Smooth muscle cell (in vitro differentiated cells): ENCODE results near the gene CNTNAP5. TPM values are rescaled to one million over a fixed set of nuclear protein-coding genes. Genes with fewer than 3 reads are reported as not detected.
"Not testable (repeated sequence)": the region's sequence is repeated elsewhere in the genome, so short reads cannot be mapped to it uniquely, and the experiment has no call there.

ENCODE experiments used
- DNase-seq: peaks from one replicate; lab custom pipeline; 2025; ENCODE audit not compliant: unreplicated experiment; lab: John Stamatoyannopoulos, UW
- H2AFZ ChIP-seq: fragments of 200-600 bp; sonication (generic); 2 replicates; pipeline ENCODE4 v1.6.0; 2016; ENCODE audit warnings: antibody characterized with exemption, low read depth, mild to moderate bottlenecking
- H3F3A ChIP-seq: fragments of 200-600 bp; sonication (generic); 2 replicates; pipeline ENCODE4 v1.6.0; 2017; ENCODE audit warnings: antibody characterized with exemption, low read depth
- H3K27ac ChIP-seq: fragments of 200-600 bp; sonication (generic); 2 replicates; pipeline ENCODE4 v1.5.1; 2016; ENCODE audit warnings: low read depth, mild to moderate bottlenecking
- H3K27me3 ChIP-seq: fragments of 200-600 bp; sonication (generic); 2 replicates; pipeline ENCODE4 v1.6.1; 2016; ENCODE audit warnings: low read depth, mild to moderate bottlenecking
- H3K36me3 ChIP-seq: fragments of 200-600 bp; sonication (generic); 2 replicates; pipeline ENCODE4 v1.5.1; 2016; ENCODE audit warnings: low read depth
- H3K4me1 ChIP-seq: fragments of 200-600 bp; sonication (generic); 2 replicates; pipeline ENCODE4 v1.5.1; 2016; ENCODE audit warnings: low read depth
- H3K4me2 ChIP-seq: fragments of 200-600 bp; sonication (generic); 2 replicates; pipeline ENCODE4 v1.6.0; 2016; ENCODE audit warnings: mild to moderate bottlenecking
- H3K4me3 ChIP-seq: fragments of 200-600 bp; sonication (generic); 2 replicates; pipeline ENCODE4 v1.5.1; 2016; ENCODE audit warnings: mild to moderate bottlenecking
- H3K79me2 ChIP-seq: fragments of 200-600 bp; sonication (generic); 2 replicates; pipeline ENCODE4 v1.6.0; 2016; ENCODE audit warnings: low read depth, mild to moderate bottlenecking
- H3K9ac ChIP-seq: fragments of 200-600 bp; sonication (generic); 2 replicates; pipeline ENCODE4 v1.6.0; 2016; ENCODE audit warnings: low read depth
- H3K9me3 ChIP-seq: fragments of 200-600 bp; sonication (generic); replicated peaks from 2 replicates; pipeline ENCODE4 v1.5.1; 2016; ENCODE audit warnings: low read depth
- H4K20me1 ChIP-seq: fragments of 200-600 bp; sonication (generic); 2 replicates; pipeline ENCODE4 v1.6.0; 2016; ENCODE audit warnings: low read depth
- CTCF ChIP-seq: fragments of 200-600 bp; sonication (generic); IDR thresholded peaks from 2 replicates; pipeline ENCODE4 v1.5.1; 2017; ENCODE audit warnings: borderline replicate concordance, mild to moderate bottlenecking, antibody characterized with exemption; ENCODE audit not compliant: insufficient read depth, poor library complexity, severe bottlenecking
- WGBS: methylation state at CpG from one replicate; pipeline ENCODE4 v1.1.7; 2016; ENCODE audit warnings: low lambda C conversion rate; 5-methylcytosine and 5-hydroxymethylcytosine counted together
- polyA plus RNA-seq: library from polyadenylated mRNA; unstranded; fragments of >200 nt; fragmentation: Nextera tagmentation; extraction: Ambion mirVana; gene quantifications from 2 replicates; pipeline ENCODE4 v1.2.1, GENCODE V29; 2016
- total RNA-seq: library from RNA; depleted of rRNA; stranded (reverse); fragments of >200 nt; gene quantifications from 2 replicates; pipeline ENCODE4 v1.2.3, GENCODE V29; 2014

Gene CNTNAP5
- total and polyA plus RNA-seq, 2 experiments from 2014 or later: not detected

DNA sequence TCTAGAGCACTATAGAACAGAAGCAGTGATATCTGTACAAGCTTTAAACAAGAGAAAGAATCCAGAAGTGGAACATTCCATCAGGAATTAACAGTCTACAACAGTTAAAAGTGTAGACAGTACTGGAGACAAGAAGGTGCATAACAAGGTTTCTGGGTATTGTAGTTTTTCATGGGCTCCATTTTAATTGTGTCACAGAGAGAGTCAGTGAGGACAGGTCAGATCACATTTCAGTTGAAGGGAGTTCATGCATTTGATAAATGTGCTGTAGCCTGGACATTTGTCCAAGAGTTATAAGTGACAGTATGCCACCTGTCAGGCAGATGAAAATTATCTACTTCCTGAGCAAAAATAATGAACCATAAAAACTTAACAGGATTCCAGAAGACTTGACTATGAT is 328.6 kb downstream of the CNTNAP5 start:
- Histone ChIP-seq H3K4me2 (no peak overlapping the region), H3K27ac (no peak overlapping the region), H3K79me2 (no peaks in the 10 kb centered on the region), H3K36me3 (no peaks in the 10 kb centered on the region), H2AFZ (no peak overlapping the region), H3K27me3 (no peaks in the 10 kb centered on the region), H3F3A (no peaks in the 10 kb centered on the region), H3K4me1 (no peaks in the 10 kb centered on the region), H3K4me3 (no peak overlapping the region), H4K20me1 (no peaks in the 10 kb centered on the region), H3K9me3 (no peaks in the 10 kb centered on the region), H3K9ac (no peak overlapping the region)
- no peak for TF ChIP-seq CTCF
- DNase-seq: no peak

DNA sequence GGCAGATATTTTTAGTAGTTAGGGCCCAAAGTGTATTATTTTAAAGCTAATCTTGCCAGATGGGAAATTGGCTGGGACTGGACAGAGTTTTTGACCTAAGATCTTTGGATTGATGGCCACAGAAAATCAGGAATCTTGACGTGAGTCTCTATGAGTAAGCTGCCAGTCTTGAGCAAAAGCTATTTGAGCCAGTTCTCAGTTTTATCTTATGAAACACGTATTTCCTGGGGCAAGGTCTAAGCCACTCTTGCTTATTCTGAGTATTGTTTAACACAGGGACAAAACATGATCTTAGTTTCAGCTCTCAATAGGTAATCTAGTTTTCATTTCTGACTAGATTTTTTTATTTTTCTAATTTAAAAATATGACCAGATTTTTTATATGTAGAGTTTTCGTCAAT is 329.4 kb downstream of the CNTNAP5 start:
- no peak overlapping the region for H3K27ac ChIP-seq
- no peak overlapping the region for H3K4me2 ChIP-seq
- H3K9ac ChIP-seq: no peak overlapping the region
- no peak for DNase-seq
- no peaks in the 10 kb centered on the region for H3F3A ChIP-seq
- no peaks in the 10 kb centered on the region for H3K36me3 ChIP-seq
- TF ChIP-seq CTCF: no peak
- H2AFZ ChIP-seq: no peak overlapping the region
- no peak overlapping the region for H3K4me3 ChIP-seq
- H3K9me3 ChIP-seq: no peaks in the 10 kb centered on the region
- 83% methylated on average over 3 of the region's 3 CpGs for WGBS
- H3K4me1 ChIP-seq: no peaks in the 10 kb centered on the region
- no peaks in the 10 kb centered on the region for H3K79me2 ChIP-seq
- H3K27me3 ChIP-seq: no peaks in the 10 kb centered on the region
- H4K20me1 ChIP-seq: no peaks in the 10 kb centered on the region

GRCh38 chr2:124361966-124362365 is 336.9 kb downstream of the CNTNAP5 start:
- H2AFZ ChIP-seq, H3K36me3 ChIP-seq: not testable (repeated sequence)
- 95% methylated on average over 26 of the region's 28 CpGs for WGBS

DNA sequence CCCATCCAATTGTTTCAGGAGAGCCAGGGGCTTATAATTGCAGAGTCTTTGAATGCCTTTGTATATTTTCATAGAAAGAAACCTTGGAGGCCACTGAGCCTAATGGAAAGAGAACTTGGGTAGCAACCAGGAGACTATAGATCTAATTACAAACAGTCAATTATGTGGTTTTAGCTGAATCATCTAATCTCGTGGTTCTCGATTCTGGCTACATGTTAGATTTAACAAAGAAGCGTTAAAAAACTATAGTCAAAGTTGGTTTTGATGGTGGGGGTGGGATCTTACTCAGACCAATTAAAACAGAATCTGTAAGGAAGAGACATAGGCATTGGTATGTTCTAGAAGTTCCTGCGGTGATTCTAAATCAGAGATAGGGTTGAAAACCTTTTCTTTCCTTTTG is 344.1 kb downstream of the CNTNAP5 start:
- TF ChIP-seq CTCF: no peak
- Histone ChIP-seq H3K4me3 (no peak overlapping the region), H3K36me3 (no peaks in the 10 kb centered on the region), H2AFZ (no peak overlapping the region), H3K79me2 (no peaks in the 10 kb centered on the region), H3K9ac (no peak overlapping the region), H3K9me3 (no peaks in the 10 kb centered on the region), H3K27ac (no peak overlapping the region), H3K27me3 (no peaks in the 10 kb centered on the region), H3F3A (no peaks in the 10 kb centered on the region), H3K4me2 (no peak overlapping the region), H3K4me1 (no peaks in the 10 kb centered on the region), H4K20me1 (no peaks in the 10 kb centered on the region)
- DNase-seq: no peak
- 88% methylated on average over 4 of the region's 4 CpGs for WGBS

More at GRCh38 chr2:124361966-124362365, 336.9 kb downstream of the CNTNAP5 start:
- H3K27me3 ChIP-seq, H3K4me1 ChIP-seq, H3K4me3 ChIP-seq, H3K27ac ChIP-seq, H3F3A ChIP-seq, H4K20me1 ChIP-seq, DNase-seq, H3K79me2 ChIP-seq, H3K9ac ChIP-seq, H3K9me3 ChIP-seq, H3K4me2 ChIP-seq: not testable (repeated sequence)
